SK-N-SH (cell line): ENCODE results near the gene PCP4L1.

Source experiments
- FOXM1 ChIP-seq: IDR thresholded peaks from 2 replicates; pipeline ENCODE4 v1.4.0; 2012; ENCODE audit warnings: low read depth, mild to moderate bottlenecking
- MXI1 ChIP-seq: IDR thresholded peaks from 2 replicates; pipeline ENCODE4 v1.6.1; 2012; ENCODE audit warnings: mild to moderate bottlenecking, low read depth, low read length, improper control_type of control experiment
- YY1 ChIP-seq: IDR thresholded peaks from 2 replicates; pipeline ENCODE4 v1.4.0; 2012; ENCODE audit warnings: low read depth, mild to moderate bottlenecking
- TF ChIP-seq, protein P1 (sequence below): fragments of 200-600 bp; sonication (generic); IDR thresholded peaks from 2 replicates; pipeline ENCODE4 v1.6.1; 2017; ENCODE audit warnings: antibody characterized with exemption, mild to moderate bottlenecking, moderate library complexity
- TF ChIP-seq, protein P2 (sequence below): IDR thresholded peaks from 2 replicates; pipeline ENCODE4 v1.6.1; 2012; ENCODE audit warnings: mild to moderate bottlenecking, low read depth, low read length, moderate library complexity
- TF ChIP-seq, protein P3 (sequence below): fragments of 150-350 bp; IDR thresholded peaks from 2 replicates; pipeline ENCODE4 v1.6.1; 2017; ENCODE audit warnings: antibody characterized with exemption, low read length, low read depth, borderline replicate concordance

GRCh38 chr1:161305867-161306519 lies 47.4 kb downstream of the PCP4L1 start:
- no peak for TF ChIP-seq YY1
- TF ChIP-seq, protein P1, sequence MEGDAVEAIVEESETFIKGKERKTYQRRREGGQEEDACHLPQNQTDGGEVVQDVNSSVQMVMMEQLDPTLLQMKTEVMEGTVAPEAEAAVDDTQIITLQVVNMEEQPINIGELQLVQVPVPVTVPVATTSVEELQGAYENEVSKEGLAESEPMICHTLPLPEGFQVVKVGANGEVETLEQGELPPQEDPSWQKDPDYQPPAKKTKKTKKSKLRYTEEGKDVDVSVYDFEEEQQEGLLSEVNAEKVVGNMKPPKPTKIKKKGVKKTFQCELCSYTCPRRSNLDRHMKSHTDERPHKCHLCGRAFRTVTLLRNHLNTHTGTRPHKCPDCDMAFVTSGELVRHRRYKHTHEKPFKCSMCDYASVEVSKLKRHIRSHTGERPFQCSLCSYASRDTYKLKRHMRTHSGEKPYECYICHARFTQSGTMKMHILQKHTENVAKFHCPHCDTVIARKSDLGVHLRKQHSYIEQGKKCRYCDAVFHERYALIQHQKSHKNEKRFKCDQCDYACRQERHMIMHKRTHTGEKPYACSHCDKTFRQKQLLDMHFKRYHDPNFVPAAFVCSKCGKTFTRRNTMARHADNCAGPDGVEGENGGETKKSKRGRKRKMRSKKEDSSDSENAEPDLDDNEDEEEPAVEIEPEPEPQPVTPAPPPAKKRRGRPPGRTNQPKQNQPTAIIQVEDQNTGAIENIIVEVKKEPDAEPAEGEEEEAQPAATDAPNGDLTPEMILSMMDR = peak; percentile 29
- no peak for TF ChIP-seq FOXM1
- TF ChIP-seq, protein P2, sequence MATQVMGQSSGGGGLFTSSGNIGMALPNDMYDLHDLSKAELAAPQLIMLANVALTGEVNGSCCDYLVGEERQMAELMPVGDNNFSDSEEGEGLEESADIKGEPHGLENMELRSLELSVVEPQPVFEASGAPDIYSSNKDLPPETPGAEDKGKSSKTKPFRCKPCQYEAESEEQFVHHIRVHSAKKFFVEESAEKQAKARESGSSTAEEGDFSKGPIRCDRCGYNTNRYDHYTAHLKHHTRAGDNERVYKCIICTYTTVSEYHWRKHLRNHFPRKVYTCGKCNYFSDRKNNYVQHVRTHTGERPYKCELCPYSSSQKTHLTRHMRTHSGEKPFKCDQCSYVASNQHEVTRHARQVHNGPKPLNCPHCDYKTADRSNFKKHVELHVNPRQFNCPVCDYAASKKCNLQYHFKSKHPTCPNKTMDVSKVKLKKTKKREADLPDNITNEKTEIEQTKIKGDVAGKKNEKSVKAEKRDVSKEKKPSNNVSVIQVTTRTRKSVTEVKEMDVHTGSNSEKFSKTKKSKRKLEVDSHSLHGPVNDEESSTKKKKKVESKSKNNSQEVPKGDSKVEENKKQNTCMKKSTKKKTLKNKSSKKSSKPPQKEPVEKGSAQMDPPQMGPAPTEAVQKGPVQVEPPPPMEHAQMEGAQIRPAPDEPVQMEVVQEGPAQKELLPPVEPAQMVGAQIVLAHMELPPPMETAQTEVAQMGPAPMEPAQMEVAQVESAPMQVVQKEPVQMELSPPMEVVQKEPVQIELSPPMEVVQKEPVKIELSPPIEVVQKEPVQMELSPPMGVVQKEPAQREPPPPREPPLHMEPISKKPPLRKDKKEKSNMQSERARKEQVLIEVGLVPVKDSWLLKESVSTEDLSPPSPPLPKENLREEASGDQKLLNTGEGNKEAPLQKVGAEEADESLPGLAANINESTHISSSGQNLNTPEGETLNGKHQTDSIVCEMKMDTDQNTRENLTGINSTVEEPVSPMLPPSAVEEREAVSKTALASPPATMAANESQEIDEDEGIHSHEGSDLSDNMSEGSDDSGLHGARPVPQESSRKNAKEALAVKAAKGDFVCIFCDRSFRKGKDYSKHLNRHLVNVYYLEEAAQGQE = no peak
- TF ChIP-seq MXI1 = peak; percentile 57; the same call in 1 of the 2 replicates
- TF ChIP-seq, protein P3, sequence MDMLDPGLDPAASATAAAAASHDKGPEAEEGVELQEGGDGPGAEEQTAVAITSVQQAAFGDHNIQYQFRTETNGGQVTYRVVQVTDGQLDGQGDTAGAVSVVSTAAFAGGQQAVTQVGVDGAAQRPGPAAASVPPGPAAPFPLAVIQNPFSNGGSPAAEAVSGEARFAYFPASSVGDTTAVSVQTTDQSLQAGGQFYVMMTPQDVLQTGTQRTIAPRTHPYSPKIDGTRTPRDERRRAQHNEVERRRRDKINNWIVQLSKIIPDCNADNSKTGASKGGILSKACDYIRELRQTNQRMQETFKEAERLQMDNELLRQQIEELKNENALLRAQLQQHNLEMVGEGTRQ = no peak
